Ishikawa (cell line): ENCODE results near the gene ATP10A.

Experiments
- CEBPB ChIP-seq: IDR thresholded peaks from 2 replicates; pipeline ENCODE4 v1.6.1; 2012
- CREB1 ChIP-seq: IDR thresholded peaks from 2 replicates; pipeline ENCODE4 v1.6.1; 2012; ENCODE audit warnings: low read depth
- EGR1 ChIP-seq: IDR thresholded peaks from 2 replicates; pipeline ENCODE4 v1.6.1; 2012
- EP300 ChIP-seq: IDR thresholded peaks from 2 replicates; pipeline ENCODE4 v1.6.1; 2012; ENCODE audit warnings: borderline replicate concordance
- FOXM1 ChIP-seq: IDR thresholded peaks from 2 replicates; pipeline ENCODE4 v1.6.1; 2012; ENCODE audit warnings: low read depth, borderline replicate concordance
- NFIC ChIP-seq: IDR thresholded peaks from 2 replicates; pipeline ENCODE4 v1.6.1; 2012
- RAD21 ChIP-seq: IDR thresholded peaks from 2 replicates; pipeline ENCODE4 v1.6.1; 2012; ENCODE audit warnings: low read depth
- REST ChIP-seq: IDR thresholded peaks from 2 replicates; pipeline ENCODE4 v1.6.1; 2012; ENCODE audit warnings: low read depth, mild to moderate bottlenecking
- TAF1 ChIP-seq: IDR thresholded peaks from 2 replicates; pipeline ENCODE4 v1.6.1; 2012; ENCODE audit warnings: low read depth, mild to moderate bottlenecking
- TCF12 ChIP-seq: IDR thresholded peaks from 2 replicates; pipeline ENCODE4 v1.6.1; 2012; ENCODE audit warnings: low read depth
- TEAD4 ChIP-seq: IDR thresholded peaks from 2 replicates; pipeline ENCODE4 v1.6.1; 2012
- YY1 ChIP-seq: IDR thresholded peaks from 2 replicates; pipeline ENCODE4 v1.6.1; 2012; ENCODE audit warnings: low read depth
- ZBTB7A ChIP-seq: IDR thresholded peaks from 2 replicates; pipeline ENCODE4 v1.6.1; 2012; ENCODE audit warnings: low read depth
- TF ChIP-seq, protein P1 (sequence below): IDR thresholded peaks from 2 replicates; pipeline ENCODE4 v1.6.1; 2012
- TF ChIP-seq, protein P2 (sequence below): IDR thresholded peaks from 2 replicates; pipeline ENCODE4 v1.6.1; 2012

The ATP10A gene

DNA sequence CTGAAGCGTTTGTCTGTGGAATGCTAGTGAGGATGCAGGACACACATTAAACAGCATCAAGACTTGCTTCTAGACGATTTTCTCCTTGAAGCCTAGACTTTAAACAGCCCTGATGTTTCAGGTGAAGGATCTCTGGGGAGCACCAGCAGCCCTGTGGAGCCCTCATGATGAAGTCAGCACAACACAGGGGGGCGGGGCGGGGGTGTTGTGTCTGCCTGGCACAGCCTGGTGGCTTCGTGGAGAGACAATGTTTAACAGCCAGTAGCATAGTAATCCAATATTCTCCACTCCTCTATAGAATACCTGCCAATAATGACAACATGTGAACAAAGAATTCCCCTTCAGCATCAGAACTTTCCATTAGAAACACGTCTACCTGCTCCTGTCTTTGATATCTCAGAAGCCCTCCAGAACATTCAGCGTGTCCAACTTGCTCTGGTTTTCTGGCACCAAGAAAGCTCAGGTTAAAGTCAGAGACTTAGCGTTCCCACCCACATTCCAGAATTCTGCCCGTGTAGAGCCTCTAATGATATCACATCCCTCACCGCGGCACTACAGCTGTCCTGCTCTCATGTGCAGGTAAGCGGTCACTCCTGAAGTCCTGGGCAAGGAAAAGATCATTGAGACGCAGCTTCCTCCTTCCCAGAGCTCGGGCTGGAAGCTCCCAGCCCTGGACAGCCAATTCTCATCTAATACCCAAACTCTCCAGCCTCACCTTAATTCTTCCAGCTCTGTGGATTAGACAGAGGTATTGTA, 98.0 kb downstream of the ATP10A start:
- TF ChIP-seq ZBTB7A (no peak), CEBPB (no peak), NFIC (no peak), REST (no peak), EGR1 (no peak), YY1 (no peak), CREB1 (no peak), TEAD4 (no peak), TCF12 (no peak), RAD21 (no peak), TAF1 (no peak), EP300 (no peak), FOXM1 (no peak)
- TF ChIP-seq, protein P1, sequence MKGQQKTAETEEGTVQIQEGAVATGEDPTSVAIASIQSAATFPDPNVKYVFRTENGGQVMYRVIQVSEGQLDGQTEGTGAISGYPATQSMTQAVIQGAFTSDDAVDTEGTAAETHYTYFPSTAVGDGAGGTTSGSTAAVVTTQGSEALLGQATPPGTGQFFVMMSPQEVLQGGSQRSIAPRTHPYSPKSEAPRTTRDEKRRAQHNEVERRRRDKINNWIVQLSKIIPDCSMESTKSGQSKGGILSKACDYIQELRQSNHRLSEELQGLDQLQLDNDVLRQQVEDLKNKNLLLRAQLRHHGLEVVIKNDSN: no peak
- TF ChIP-seq, protein P2, sequence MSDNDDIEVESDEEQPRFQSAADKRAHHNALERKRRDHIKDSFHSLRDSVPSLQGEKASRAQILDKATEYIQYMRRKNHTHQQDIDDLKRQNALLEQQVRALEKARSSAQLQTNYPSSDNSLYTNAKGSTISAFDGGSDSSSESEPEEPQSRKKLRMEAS: no peak

GRCh38 chr15:25763954-25764353, 99.2 kb downstream of the ATP10A start:
- TF ChIP-seq, protein P1: no peak
- TF ChIP-seq EP300 (no peak), TEAD4 (no peak), YY1 (no peak), NFIC (no peak), TAF1 (no peak), ZBTB7A (no peak)

GRCh38 chr15:25763331-25763751, 99.8 kb downstream of the ATP10A start:
- TF ChIP-seq TEAD4 (no peak), REST (no peak), ZBTB7A (no peak), TCF12 (no peak), TAF1 (no peak), EGR1 (no peak), CEBPB (no peak), YY1 (no peak), RAD21 (no peak), FOXM1 (no peak), NFIC (no peak), EP300 (no peak), CREB1 (no peak)
- TF ChIP-seq, protein P2: no peak
- TF ChIP-seq, protein P1: no peak

- TF ChIP-seq TCF12: no peak
- TF ChIP-seq EP300: no peak
- TF ChIP-seq, protein P2: no peak
- no peak for TF ChIP-seq TAF1
- TF ChIP-seq CREB1: no peak
- no peak for TF ChIP-seq ZBTB7A
- no peak for TF ChIP-seq TEAD4
- no peak for TF ChIP-seq REST
- no peak for TF ChIP-seq CEBPB
- no peak for TF ChIP-seq NFIC
- no peak for TF ChIP-seq RAD21
- TF ChIP-seq YY1: no peak
Measured at GRCh38 chr15:25761971-25762662, 101.0 kb downstream of the ATP10A start.
